Neural cell (in vitro differentiated cells): ENCODE results near the gene NTRK2. TPM values are rescaled to one million over a fixed set of nuclear protein-coding genes. Genes with fewer than 3 reads are reported as not detected.

Experiments
- H2AFZ ChIP-seq: fragments of 200-600, 300-800 bp; sonication (generic), shearing (Covaris generic); 2 replicates; pipeline ENCODE4 v1.6.0; 2014; ENCODE audit warnings: low read depth, mild to moderate bottlenecking, antibody characterized with exemption, low read length, moderate library complexity
- H3F3A ChIP-seq: fragments of 200-600 bp; shearing (Covaris generic); 2 replicates; pipeline ENCODE4 v1.6.1; 2016; ENCODE audit warnings: mild to moderate bottlenecking, moderate library complexity, mixed read lengths, antibody characterized with exemption, low read length; ENCODE audit not compliant: insufficient read depth, poor library complexity, severe bottlenecking
- H3K27ac ChIP-seq: fragments of 200-600, 300-800 bp; sonication (generic), shearing (Covaris generic); 2 replicates; pipeline ENCODE4 v1.5.1; 2014; ENCODE audit warnings: mild to moderate bottlenecking, low read length, moderate library complexity
- H3K27me3 ChIP-seq: fragments of 300-800, 200-600 bp; sonication (generic), shearing (Covaris generic); 2 replicates; pipeline ENCODE4 v1.6.0; 2014; ENCODE audit warnings: mild to moderate bottlenecking, low read depth, low read length, moderate library complexity; ENCODE audit not compliant: insufficient read depth
- H3K36me3 ChIP-seq: fragments of 300-800, 200-600 bp; sonication (generic), shearing (Covaris generic); 2 replicates; pipeline ENCODE4 v1.5.1; 2014; ENCODE audit warnings: mild to moderate bottlenecking, antibody characterized with exemption, low read length, moderate library complexity; ENCODE audit not compliant: insufficient read depth
- H3K4me2 ChIP-seq: fragments of 300-800, 200-600 bp; sonication (generic), shearing (Covaris generic); 2 replicates; pipeline ENCODE4 v1.6.0; 2014; ENCODE audit warnings: mild to moderate bottlenecking, low read length
- H3K4me3 ChIP-seq: fragments of 300-800, 200-600 bp; sonication (generic), shearing (Covaris generic); 2 replicates; pipeline ENCODE4 v1.5.1; 2014; ENCODE audit warnings: mild to moderate bottlenecking, low read length, moderate library complexity
- H3K79me2 ChIP-seq: fragments of 200-600 bp; shearing (Covaris generic); replicated peaks from 2 replicates; pipeline ENCODE4 v1.6.0; 2014; ENCODE audit warnings: mild to moderate bottlenecking, low read length, moderate library complexity; ENCODE audit not compliant: insufficient read depth
- H3K9ac ChIP-seq: fragments of 300-800, 200-600 bp; sonication (generic), shearing (Covaris generic); 2 replicates; pipeline ENCODE4 v1.6.1; 2016; ENCODE audit warnings: mild to moderate bottlenecking, low read length, mixed read lengths
- H3K9me2 ChIP-seq: fragments of 200-600 bp; shearing (Covaris generic); 2 replicates; pipeline ENCODE4 v1.6.1; 2016; ENCODE audit warnings: mild to moderate bottlenecking, low read length, mixed read lengths; ENCODE audit not compliant: insufficient read depth
- H3K9me3 ChIP-seq: fragments of 200-600, 300-800 bp; sonication (generic), shearing (Covaris generic); 2 replicates; pipeline ENCODE4 v1.6.1; 2016; ENCODE audit warnings: mild to moderate bottlenecking, mixed run types, low read length, moderate library complexity, mixed read lengths
- H4K20me1 ChIP-seq: fragments of 200-600 bp; shearing (Covaris generic); 2 replicates; pipeline ENCODE4 v1.6.1; 2016; ENCODE audit warnings: mild to moderate bottlenecking, mixed run types; ENCODE audit not compliant: insufficient read depth
- CTCF ChIP-seq: fragments of 450-650 bp; IDR thresholded peaks from 2 replicates; pipeline ENCODE4 v1.5.1; 2014; ENCODE audit warnings: antibody characterized with exemption, mild to moderate bottlenecking, moderate library complexity; ENCODE audit not compliant: poor library complexity, severe bottlenecking
- EP300 ChIP-seq: fragments of 450-650 bp; conservative IDR thresholded peaks from 2 replicates; pipeline ENCODE4 v1.6.1; 2014; ENCODE audit warnings: antibody characterized with exemption, mild to moderate bottlenecking, moderate library complexity; ENCODE audit not compliant: poor library complexity, severe bottlenecking
- EZH2 ChIP-seq: fragments of 200-600, 300-800 bp; shearing (Covaris generic), sonication (generic); IDR thresholded peaks from 2 replicates; pipeline ENCODE4 v1.6.1; 2014; ENCODE audit warnings: antibody characterized with exemption, low read length, borderline replicate concordance, mild to moderate bottlenecking; ENCODE audit not compliant: insufficient read depth, poor library complexity, severe bottlenecking
- MXI1 ChIP-seq: fragments of 450-650 bp; conservative IDR thresholded peaks from 2 replicates; pipeline ENCODE4 v1.6.1; 2014; ENCODE audit warnings: antibody characterized with exemption, mild to moderate bottlenecking; ENCODE audit not compliant: poor library complexity, severe bottlenecking
- POLR2AphosphoS5 ChIP-seq: IDR thresholded peaks from 2 replicates; pipeline ENCODE4 v1.6.1; 2012
- RAD21 ChIP-seq: fragments of 450-650 bp; conservative IDR thresholded peaks from 2 replicates; pipeline ENCODE4 v1.6.1; 2014; ENCODE audit warnings: antibody characterized with exemption, mild to moderate bottlenecking, moderate library complexity
- REST ChIP-seq: IDR thresholded peaks from 2 replicates; pipeline ENCODE4 v1.6.1; 2012; ENCODE audit warnings: borderline replicate concordance
- SMC3 ChIP-seq: fragments of 450-650 bp; conservative IDR thresholded peaks from 2 replicates; pipeline ENCODE4 v1.6.1; 2014; ENCODE audit warnings: antibody characterized with exemption, mild to moderate bottlenecking, moderate library complexity; ENCODE audit not compliant: poor library complexity
- TAF1 ChIP-seq: IDR thresholded peaks from 2 replicates; pipeline ENCODE4 v1.6.1; 2012; ENCODE audit warnings: low read depth
- polyA plus RNA-seq: library from polyadenylated mRNA; depleted of rRNA; stranded (reverse); fragments of >200 nt; gene quantifications from 2 replicates; pipeline ENCODE4 v1.2.3, GENCODE V29; 2014

NTRK2 gene
- polyA plus RNA-seq, 1 donor from 2014 or later = 14.2 TPM

- no peak overlapping the region for H2AFZ ChIP-seq
- H3K9me2 ChIP-seq = no peaks in the 10 kb centered on the region
- TF ChIP-seq TAF1 (no peak), EZH2 (no peak), RAD21 (no peak), EP300 (no peak), POLR2AphosphoS5 (no peak), MXI1 (no peak), SMC3 (no peak), REST (no peak), CTCF (no peak)
- no peak overlapping the region for H3K9ac ChIP-seq
- H3K4me2 ChIP-seq = no peak overlapping the region
- H3K79me2 ChIP-seq = no peaks in the 10 kb centered on the region
- H3K27me3 ChIP-seq = no peaks in the 10 kb centered on the region
- H3K36me3 ChIP-seq = no peaks in the 10 kb centered on the region
- no peaks in the 10 kb centered on the region for H4K20me1 ChIP-seq
- no peaks in the 10 kb centered on the region for H3K9me3 ChIP-seq
- no peak overlapping the region for H3K4me3 ChIP-seq
- H3F3A ChIP-seq = no peaks in the 10 kb centered on the region
- no peak overlapping the region for H3K27ac ChIP-seq
Measured at GRCh38 chr9:84759300-84759750, 89.8 kb downstream of the NTRK2 start.

GRCh38 chr9:84759804-84760203 is 90.3 kb downstream of the NTRK2 start:
- H3K79me2 ChIP-seq = no peaks in the 10 kb centered on the region
- H3K27ac ChIP-seq = no peak overlapping the region
- H3K4me3 ChIP-seq = no peak overlapping the region
- TF ChIP-seq SMC3 = no peak
- no peak for TF ChIP-seq POLR2AphosphoS5
- TF ChIP-seq MXI1 = no peak
- no peak for TF ChIP-seq RAD21
- TF ChIP-seq CTCF = no peak
- no peak for TF ChIP-seq TAF1
- no peak for TF ChIP-seq EZH2
- no peak for TF ChIP-seq REST
- TF ChIP-seq EP300 = no peak
- H3K4me2 ChIP-seq = no peak overlapping the region
- H3K36me3 ChIP-seq = no peaks in the 10 kb centered on the region
- H3K27me3 ChIP-seq = no peaks in the 10 kb centered on the region
- H3K9ac ChIP-seq = no peak overlapping the region
- no peaks in the 10 kb centered on the region for H3F3A ChIP-seq
- no peaks in the 10 kb centered on the region for H4K20me1 ChIP-seq
- H3K9me3 ChIP-seq = no peaks in the 10 kb centered on the region
- no peaks in the 10 kb centered on the region for H3K9me2 ChIP-seq
- H2AFZ ChIP-seq = no peak overlapping the region
